Upper lobe of right lung (tissue), 1 donor: ENCODE measurements around the gene ANKRD44. TPM values are rescaled to one million over a fixed set of nuclear protein-coding genes. Genes with fewer than 3 reads are reported as not detected.

ENCODE experiments used
- ATAC-seq: fragments of 200-7000 bp; cut with Tn5 transposase; one replicate; pipeline ENCODE4 v1.9.1; 2020; ENCODE audit warnings: mild to moderate bottlenecking, moderate library complexity
- DNase-seq: peaks from one replicate; pipeline ENCODE4 v3.0.0-alpha.2; 2020
- H3K27ac ChIP-seq: fragments of 200-600 bp; one replicate; pipeline ENCODE4 v1.8.0; 2022
- H3K27me3 ChIP-seq: fragments of 200-600 bp; one replicate; pipeline ENCODE4 v1.8.0; 2022; ENCODE audit warnings: mild to moderate bottlenecking
- H3K36me3 ChIP-seq: fragments of 200-600 bp; one replicate; pipeline ENCODE4 v1.8.0; 2022
- H3K4me1 ChIP-seq: fragments of 200-600 bp; one replicate; pipeline ENCODE4 v1.8.0; 2022
- H3K4me3 ChIP-seq: fragments of 200-600 bp; one replicate; pipeline ENCODE4 v1.8.0; 2022; ENCODE audit warnings: mild to moderate bottlenecking
- H3K9me3 ChIP-seq: fragments of 200-600 bp; one replicate; pipeline ENCODE4 v1.8.0; 2022
- intact Hi-C: fragments of 100-400 bp; cut with DNase I; formaldehyde crosslinking; loops from one replicate; pipeline ENCODE4 v1.11.0; 2022
- total RNA-seq: library from RNA; stranded (reverse); fragmentation: NEBNext Ultra II Directional; extraction: Animal tissue kit (Norgen Biotek cat#: 25700); gene quantifications from one replicate; pipeline ENCODE4 v1.2.1, GENCODE V29; 2021
- TF ChIP-seq, protein P1 (sequence below): fragments of 200-600 bp; IDR thresholded peaks from one replicate; pipeline ENCODE4 v1.8.0; 2022; ENCODE audit warnings: antibody characterized with exemption
- donor health status: DM: no; HTN: yes; CAD: no; lungs with severe emphysema.

ANKRD44 gene
- total RNA-seq, 1 donor from 2014 or later: 51.4 TPM

GRCh38 chr2:197248001-197248401, 62.6 kb downstream of the ANKRD44 start:
- intact Hi-C loops: no loop called here
- no peak overlapping the region for H3K4me3 ChIP-seq
- no peaks in the 10 kb centered on the region for H3K36me3 ChIP-seq
- no peaks in the 10 kb centered on the region for H3K9me3 ChIP-seq
- DNase-seq (no peak), ATAC-seq (no peak)
- no peak overlapping the region for H3K27ac ChIP-seq
- no peaks in the 10 kb centered on the region for H3K27me3 ChIP-seq
- H3K4me1 ChIP-seq: peaks cover 16% of the 10 kb centered on the region
- TF ChIP-seq, protein P1, sequence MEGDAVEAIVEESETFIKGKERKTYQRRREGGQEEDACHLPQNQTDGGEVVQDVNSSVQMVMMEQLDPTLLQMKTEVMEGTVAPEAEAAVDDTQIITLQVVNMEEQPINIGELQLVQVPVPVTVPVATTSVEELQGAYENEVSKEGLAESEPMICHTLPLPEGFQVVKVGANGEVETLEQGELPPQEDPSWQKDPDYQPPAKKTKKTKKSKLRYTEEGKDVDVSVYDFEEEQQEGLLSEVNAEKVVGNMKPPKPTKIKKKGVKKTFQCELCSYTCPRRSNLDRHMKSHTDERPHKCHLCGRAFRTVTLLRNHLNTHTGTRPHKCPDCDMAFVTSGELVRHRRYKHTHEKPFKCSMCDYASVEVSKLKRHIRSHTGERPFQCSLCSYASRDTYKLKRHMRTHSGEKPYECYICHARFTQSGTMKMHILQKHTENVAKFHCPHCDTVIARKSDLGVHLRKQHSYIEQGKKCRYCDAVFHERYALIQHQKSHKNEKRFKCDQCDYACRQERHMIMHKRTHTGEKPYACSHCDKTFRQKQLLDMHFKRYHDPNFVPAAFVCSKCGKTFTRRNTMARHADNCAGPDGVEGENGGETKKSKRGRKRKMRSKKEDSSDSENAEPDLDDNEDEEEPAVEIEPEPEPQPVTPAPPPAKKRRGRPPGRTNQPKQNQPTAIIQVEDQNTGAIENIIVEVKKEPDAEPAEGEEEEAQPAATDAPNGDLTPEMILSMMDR: no peak

DNA sequence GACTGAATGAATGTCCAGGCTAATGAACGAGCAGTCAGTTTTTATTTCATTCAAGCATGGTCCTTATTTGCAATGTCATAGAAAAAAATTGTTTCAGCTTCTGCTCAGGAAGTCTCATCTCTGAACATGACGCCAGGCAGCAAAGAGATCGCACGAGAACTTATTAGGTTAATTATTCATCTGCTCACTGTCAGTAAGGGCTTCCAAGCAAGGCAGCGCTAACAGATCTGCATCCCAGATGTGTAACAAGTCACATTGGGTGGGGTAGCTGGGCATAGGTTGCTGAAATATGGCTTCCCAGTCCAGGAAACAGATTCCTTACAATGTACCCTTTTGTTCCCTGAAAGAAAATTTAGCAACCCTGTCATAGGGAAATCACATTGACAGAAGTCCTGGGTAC, 63.5 kb downstream of the ANKRD44 start:
- DNase-seq (no peak), ATAC-seq (no peak)
- Histone ChIP-seq H3K4me3 (no peak overlapping the region), H3K27me3 (no peaks in the 10 kb centered on the region), H3K4me1 (peaks cover 16% of the 10 kb centered on the region), H3K9me3 (no peaks in the 10 kb centered on the region), H3K36me3 (no peaks in the 10 kb centered on the region), H3K27ac (no peak overlapping the region)
- TF ChIP-seq, protein P1: no peak
- intact Hi-C loops: no loop called here

GRCh38 chr2:197245829-197246804, 64.5 kb downstream of the ANKRD44 start:
- H3K4me3 ChIP-seq: no peak overlapping the region
- no peaks in the 10 kb centered on the region for H3K27me3 ChIP-seq
- H3K27ac ChIP-seq: no peak overlapping the region
- peaks cover 21% of the 10 kb centered on the region for H3K4me1 ChIP-seq
- peak; percentile 49 for ATAC-seq
- intact Hi-C loops: no loop called here
- no peaks in the 10 kb centered on the region for H3K36me3 ChIP-seq
- DNase-seq: no peak
- no peaks in the 10 kb centered on the region for H3K9me3 ChIP-seq
- TF ChIP-seq, protein P1: no peak

- intact Hi-C loops: no loop called here
- ATAC-seq: no peak
Measured at GRCh38 chr2:197244349-197244748, 66.2 kb downstream of the ANKRD44 start.

GRCh38 chr2:197242719-197243118, 67.9 kb downstream of the ANKRD44 start:
- H3K4me3 ChIP-seq: no peak overlapping the region
- no peaks in the 10 kb centered on the region for H3K27me3 ChIP-seq
- H3K27ac ChIP-seq: no peak overlapping the region
- TF ChIP-seq, protein P1: no peak
- H3K9me3 ChIP-seq: no peaks in the 10 kb centered on the region
- no peak for ATAC-seq
- no peak for DNase-seq
- H3K4me1 ChIP-seq: peaks cover 39% of the 10 kb centered on the region
- no peaks in the 10 kb centered on the region for H3K36me3 ChIP-seq
- intact Hi-C loops: no loop called here

More at GRCh38 chr2:197244349-197244748, 66.2 kb downstream of the ANKRD44 start:
- no peak for DNase-seq
- peaks cover 29% of the 10 kb centered on the region for H3K4me1 ChIP-seq
- no peak overlapping the region for H3K4me3 ChIP-seq
- no peaks in the 10 kb centered on the region for H3K27me3 ChIP-seq
- no peak overlapping the region for H3K27ac ChIP-seq
- TF ChIP-seq, protein P1: no peak
- no peaks in the 10 kb centered on the region for H3K9me3 ChIP-seq
- no peaks in the 10 kb centered on the region for H3K36me3 ChIP-seq
